H9 (cell line): Measurements from ENCODE around the gene ACOT13. TPM values are rescaled to one million over a fixed set of nuclear protein-coding genes. Genes with fewer than 3 reads are reported as not detected.

Experiments
- DNase-seq: peaks from one replicate; pipeline ENCODE4 v3.0.0-alpha.2; 2017
- H2AFZ ChIP-seq: one replicate; pipeline ENCODE4 v1.6.1; 2013; ENCODE audit warnings: mild to moderate bottlenecking, low read length, control low read depth, moderate library complexity
- H2AK5ac ChIP-seq: 2 replicates; pipeline ENCODE4 v1.6.1; 2013; ENCODE audit warnings: low read length, control low read depth, mixed read lengths; ENCODE audit not compliant: insufficient read length
- H2BK120ac ChIP-seq: one replicate; pipeline ENCODE4 v1.6.1; 2013; ENCODE audit warnings: low read depth, mild to moderate bottlenecking, low read length, control low read depth, inconsistent platforms; ENCODE audit not compliant: poor library complexity, severe bottlenecking
- H2BK12ac ChIP-seq: 2 replicates; pipeline ENCODE4 v1.6.1; 2013; ENCODE audit warnings: low read length, control low read depth, mixed read lengths, low read depth; ENCODE audit not compliant: insufficient read length
- H2BK15ac ChIP-seq: 2 replicates; pipeline ENCODE4 v1.6.1; 2013; ENCODE audit warnings: low read depth, low read length, control low read depth
- H2BK20ac ChIP-seq: one replicate; pipeline ENCODE4 v1.6.1; 2013; ENCODE audit warnings: low read depth, mild to moderate bottlenecking, low read length, control low read depth, inconsistent platforms; ENCODE audit not compliant: poor library complexity, severe bottlenecking
- H2BK5ac ChIP-seq: 2 replicates; pipeline ENCODE4 v1.6.1; 2013; ENCODE audit warnings: low read length, control low read depth, mixed read lengths; ENCODE audit not compliant: insufficient read length
- H3K14ac ChIP-seq: 2 replicates; pipeline ENCODE4 v1.6.1; 2013; ENCODE audit warnings: low read length, control low read depth; ENCODE audit not compliant: insufficient read depth
- H3K18ac ChIP-seq: 2 replicates; pipeline ENCODE4 v1.6.1; 2013; ENCODE audit warnings: low read depth, mild to moderate bottlenecking, mixed read lengths, low read length, control low read depth; ENCODE audit not compliant: insufficient read length
- H3K23ac ChIP-seq: 2 replicates; pipeline ENCODE4 v1.6.1; 2013; ENCODE audit warnings: low read length, control low read depth, mixed read lengths, low read depth; ENCODE audit not compliant: insufficient read length
- H3K23me2 ChIP-seq: 2 replicates; pipeline ENCODE4 v1.6.1; 2013; ENCODE audit warnings: low read depth, mild to moderate bottlenecking, mixed read lengths, low read length, control low read depth; ENCODE audit not compliant: insufficient read length, poor library complexity, severe bottlenecking
- H3K27ac ChIP-seq: 2 replicates; pipeline ENCODE4 v1.5.1; 2013; ENCODE audit warnings: low read length, control low read depth, mixed read lengths, low read depth; ENCODE audit not compliant: insufficient read length
- H3K27me3 ChIP-seq: 2 replicates; pipeline ENCODE4 v1.6.1; 2013; ENCODE audit warnings: low read length, control low read depth, inconsistent platforms; ENCODE audit not compliant: insufficient read depth
- H3K4ac ChIP-seq: 2 replicates; pipeline ENCODE4 v1.6.1; 2013; ENCODE audit warnings: low read depth, mild to moderate bottlenecking, control low read depth, inconsistent platforms, low read length, moderate library complexity
- H3K4me1 ChIP-seq: 2 replicates; pipeline ENCODE4 v1.6.1; 2013; ENCODE audit warnings: low read length, control low read depth, inconsistent platforms; ENCODE audit not compliant: insufficient read depth
- H3K4me2 ChIP-seq: 2 replicates; pipeline ENCODE4 v1.6.1; 2013; ENCODE audit warnings: low read length, control low read depth, mixed read lengths; ENCODE audit not compliant: insufficient read length, insufficient read depth
- H3K56ac ChIP-seq: 2 replicates; pipeline ENCODE4 v1.6.1; 2013; ENCODE audit warnings: low read depth, mild to moderate bottlenecking, mixed read lengths, low read length, control low read depth; ENCODE audit not compliant: insufficient read length
- H3K79me1 ChIP-seq: 2 replicates; pipeline ENCODE4 v1.6.1; 2013; ENCODE audit warnings: low read depth, mild to moderate bottlenecking, moderate library complexity, low read length, control low read depth, inconsistent platforms; ENCODE audit not compliant: insufficient read depth, poor library complexity, severe bottlenecking
- H3K79me2 ChIP-seq: 2 replicates; pipeline ENCODE4 v1.6.1; 2013; ENCODE audit warnings: low read length, control low read depth, inconsistent platforms; ENCODE audit not compliant: insufficient read depth
- H3K9ac ChIP-seq: 2 replicates; pipeline ENCODE4 v1.6.1; 2013; ENCODE audit warnings: low read length, control low read depth, mixed read lengths; ENCODE audit not compliant: insufficient read length; ENCODE audit errors: extremely low read depth
- H3K9me3 ChIP-seq: one replicate; pipeline ENCODE4 v1.6.1; 2013; ENCODE audit warnings: low read depth, low read length, inconsistent platforms; ENCODE audit not compliant: control insufficient read depth
- H3T11ph ChIP-seq: one replicate; pipeline ENCODE4 v1.6.1; 2013; ENCODE audit warnings: mild to moderate bottlenecking, low read length, control low read depth, inconsistent platforms
- H4K20me1 ChIP-seq: one replicate; pipeline ENCODE4 v1.6.1; 2013; ENCODE audit not compliant: control insufficient read depth, insufficient read length, insufficient read depth
- H4K5ac ChIP-seq: 2 replicates; pipeline ENCODE4 v1.6.1; 2013; ENCODE audit warnings: low read depth, mild to moderate bottlenecking, mixed read lengths, low read length, control low read depth; ENCODE audit not compliant: insufficient read length
- H4K8ac ChIP-seq: replicated peaks from 2 replicates; pipeline ENCODE4 v1.6.1; 2013; ENCODE audit warnings: low read length, control low read depth, mixed read lengths, low read depth; ENCODE audit not compliant: insufficient read length
- H4K91ac ChIP-seq: 2 replicates; pipeline ENCODE4 v1.6.1; 2013; ENCODE audit warnings: low read depth, mild to moderate bottlenecking, moderate library complexity, mixed read lengths, low read length, control low read depth; ENCODE audit not compliant: insufficient read length
- H3K27ac Mint-ChIP-seq, 3 experiments: 2 replicates in 2 of 3; 3 replicates in 1 of 3; pipeline ENCODE4 v1.8.0; 2020 to 2021; ENCODE audit warnings: mixed read lengths in 3 of 3, mild to moderate bottlenecking in 1 of 3, moderate library complexity in 1 of 3
- H3K27me3 Mint-ChIP-seq: 2 replicates; pipeline ENCODE4 v1.8.0; 2021; ENCODE audit warnings: low read depth, mild to moderate bottlenecking, moderate library complexity, mixed read lengths
- H3K36me3 Mint-ChIP-seq, 3 experiments: 2 replicates in 2 of 3; 3 replicates in 1 of 3; pipeline ENCODE4 v1.8.0; 2020 to 2021; ENCODE audit warnings: low read depth in 3 of 3, mixed read lengths in 3 of 3; ENCODE audit not compliant: insufficient read depth in 1 of 3
- H3K4me1 Mint-ChIP-seq, 2 experiments: 2 replicates each; pipeline ENCODE4 v1.8.0; 2020; ENCODE audit warnings: mixed read lengths in 2 of 2
- H3K4me3 Mint-ChIP-seq, 2 experiments: 2 replicates in 1 of 2; 3 replicates in 1 of 2; pipeline ENCODE4 v1.8.0; 2020 to 2021; ENCODE audit warnings: mild to moderate bottlenecking in 2 of 2, mixed read lengths in 2 of 2, moderate library complexity in 1 of 2
- H3K9me3 Mint-ChIP-seq, 2 experiments: 2 replicates in 1 of 2; 3 replicates in 1 of 2; pipeline ENCODE4 v1.8.0; 2020; ENCODE audit warnings: mild to moderate bottlenecking in 2 of 2, mixed read lengths in 2 of 2, moderate library complexity in 1 of 2
- CTCF ChIP-seq: fragments of 200-600 bp; sonication (generic); conservative IDR thresholded peaks from 3 replicates; pipeline ENCODE4 v1.8.0; 2021; ENCODE audit warnings: antibody characterized with exemption, mild to moderate bottlenecking
- WGBS: extraction: QIAGEN DNeasy Blood & Tissue Kit; methylation state at CpG from one replicate; pipeline ENCODE4 v1.1.7; 2013; ENCODE audit warnings: missing lambda C conversion rate, low lambda C conversion rate, mixed read lengths; ENCODE audit not compliant: insufficient read length; ENCODE audit errors: extremely low coverage; 5-methylcytosine and 5-hydroxymethylcytosine counted together
- total RNA-seq: library from RNA; stranded (reverse); gene quantifications from 2 replicates; pipeline ENCODE4 v1.2.1, GENCODE V29; 2021

The ACOT13 gene
- total RNA-seq, 1 experiment from 2014 or later, result 38.0 TPM

GRCh38 chr6:24692848-24693592 is 26.1 kb downstream of the ACOT13 start:
- H3K56ac ChIP-seq, result no peak overlapping the region
- H2BK15ac ChIP-seq, result no peak overlapping the region
- H3K23me2 ChIP-seq, result no peaks in the 10 kb centered on the region
- H3K79me2 ChIP-seq, result no peaks in the 10 kb centered on the region
- no peaks in the 10 kb centered on the region for H3K9me3 Mint-ChIP-seq
- H3K4ac ChIP-seq, result no peak overlapping the region
- no peak overlapping the region for H3K9ac ChIP-seq
- WGBS, result no CpG with 5 or more reads among the region's 2 CpGs
- no peak overlapping the region for H2BK12ac ChIP-seq
- no peaks in the 10 kb centered on the region for H3K27me3 Mint-ChIP-seq
- H3K79me1 ChIP-seq, result no peaks in the 10 kb centered on the region
- H3K27ac Mint-ChIP-seq, result peak overlapping the region in 1 of 3 experiments; percentile 12; a peak in 1 of 7 replicates
- no peak for DNase-seq
- H4K20me1 ChIP-seq, result no peaks in the 10 kb centered on the region
- peaks cover 0 to 2% (median 0%) of the 10 kb centered on the region in 3 experiments; a peak in 2 of 7 replicates for H3K36me3 Mint-ChIP-seq
- no peak overlapping the region for H3K18ac ChIP-seq
- no peaks in the 10 kb centered on the region; a peak in 2 of 4 replicates for H3K4me1 Mint-ChIP-seq
- no peak overlapping the region for H2AK5ac ChIP-seq
- no peak overlapping the region for H3K14ac ChIP-seq
- H2BK120ac ChIP-seq, result no peak overlapping the region
- H3K9me3 ChIP-seq, result no peaks in the 10 kb centered on the region
- TF ChIP-seq CTCF, result no peak
- H4K91ac ChIP-seq, result no peak overlapping the region
- H3K27me3 ChIP-seq, result no peaks in the 10 kb centered on the region
- H3K27ac ChIP-seq, result no peak overlapping the region
- no peak overlapping the region for H3K23ac ChIP-seq
- no peak overlapping the region for H4K5ac ChIP-seq
- no peak overlapping the region for H2BK20ac ChIP-seq
- H2AFZ ChIP-seq, result no peak overlapping the region
- H3K4me1 ChIP-seq, result no peaks in the 10 kb centered on the region
- no peak overlapping the region for H4K8ac ChIP-seq
- no peak overlapping the region for H3K4me3 Mint-ChIP-seq
- H3T11ph ChIP-seq, result no peak overlapping the region
- H2BK5ac ChIP-seq, result no peak overlapping the region
- H3K4me2 ChIP-seq, result no peak overlapping the region
